Heart left ventricle (tissue), 16 donors: ENCODE data around the gene IRAG1. TPM values are rescaled to one million over a fixed set of nuclear protein-coding genes. Genes with fewer than 3 reads are reported as not detected.

Source experiments
- ATAC-seq, 4 donors: fragments of 200-7000 bp; cut with Tn5 transposase; one replicate each; pipeline ENCODE4 v1.9.1; 2020 to 2022; ENCODE audit warnings: moderate library complexity in 4 of 4, mild to moderate bottlenecking in 3 of 4, moderate number of reproducible peaks in 1 of 4
- DNase-seq, 5 donors: peaks; one replicate each; pipeline ENCODE4 v3.0.0-alpha.2; 2020
- H3K27ac ChIP-seq, 12 donors: fragments of 200-600 bp; sonication (generic) in 4 of 12; one replicate each; pipeline versions ENCODE4 v1.5.0 to v1.8.0; 2016 to 2022; ENCODE audit warnings: mild to moderate bottlenecking in 2 of 12
- H3K27me3 ChIP-seq, 9 donors: fragments of 200-600 bp; sonication (generic) in 2 of 9; one replicate each; pipeline versions ENCODE4 v1.5.1 to v1.8.0; 2016 to 2022; ENCODE audit warnings: mild to moderate bottlenecking in 3 of 9
- H3K36me3 ChIP-seq, 9 donors: fragments of 200-600 bp; sonication (generic) in 2 of 9; one replicate each; pipeline versions ENCODE4 v1.5.0 to v1.8.0; 2018 to 2022; ENCODE audit warnings: mild to moderate bottlenecking in 2 of 9
- H3K4me1 ChIP-seq, 12 donors: fragments of 200-600 bp; sonication (generic) in 4 of 12; one replicate each; pipeline versions ENCODE4 v1.5.0 to v1.8.0; 2016 to 2022; ENCODE audit warnings: mild to moderate bottlenecking in 3 of 12
- H3K4me3 ChIP-seq, 12 donors: fragments of 200-600 bp; sonication (generic) in 4 of 12; one replicate each; pipeline versions ENCODE4 v1.5.0 to v1.8.0; 2017 to 2022; ENCODE audit warnings: mild to moderate bottlenecking in 9 of 12, moderate library complexity in 4 of 12
- H3K9me3 ChIP-seq, 12 donors: fragments of 200-600 bp; sonication (generic) in 4 of 12; one replicate each; pipeline versions ENCODE4 v1.5.0 to v1.8.0; 2016 to 2022; ENCODE audit warnings: mild to moderate bottlenecking in 1 of 12
- POLR2A ChIP-seq, 2 donors: fragments of 450-650 bp; IDR thresholded peaks; one replicate each; pipeline ENCODE4 v1.6.1; 2017; ENCODE audit warnings: antibody characterized with exemption in 2 of 2, mild to moderate bottlenecking in 2 of 2, moderate library complexity in 2 of 2
- WGBS, 4 donors: extraction: QIAGEN DNeasy Blood & Tissue Kit in 2 of 4; methylation state at CpG; one replicate each; pipeline versions ENCODE4 v1.1.5 to v1.1.7; 2013 to 2018; 5-methylcytosine and 5-hydroxymethylcytosine counted together
- intact Hi-C, 10 donors: fragments of 100-400 bp; cut with DNase I; formaldehyde crosslinking; loops; one replicate each; pipeline versions ENCODE4 v1.11.1 to v1.14.2; 2022
- polyA plus RNA-seq, 2 donors: library from polyadenylated mRNA; stranded (reverse); fragments of 200-250 nt; gene quantifications; one replicate each; pipeline ENCODE4 v1.2.3, GENCODE V29; 2013
- total RNA-seq, 9 donors: library from RNA; depleted of rRNA in 2 of 9; stranded (reverse); fragments of >200 nt in 2 of 9; fragmentation: NEBNext Ultra II Directional in 3 of 9; extraction: Animal tissue kit (Norgen Biotek cat#: 25700) in 3 of 9; gene quantifications; one replicate each; pipeline versions ENCODE4 v1.1.0 to v1.2.4, GENCODE V29; 2016 to 2023
- TF ChIP-seq, protein P1 (sequence below), 12 donors: fragments of 200-600 bp; sonication (generic) in 4 of 12; IDR thresholded peaks; one replicate each; pipeline versions ENCODE4 v1.5.0 to v1.8.0; 2018 to 2022; ENCODE audit warnings: antibody characterized with exemption in 12 of 12, mild to moderate bottlenecking in 5 of 12
- donor health status: ischemic (EF 13 %, LVEDD 7.1; RV severe dilation, severe dysfunction).
- donor health status: healthy with polysubstance abuse.
- donor health status: DM: no; HTN: yes; CAD: no.
- donor health status: DM: no; HTN: no; CAD: no.
- donor health status: ischemic (EF 25% LVEDD 6.9; RV normal size, moderate dysfunction).
- donor health status: ischemic (EF 25% LVEDD 5.7; RV mildly dilated, moderate dysfunction).
- donor health status: healthy.
- donor health status: DM: yes; HTN: yes; CAD: no.
- donor health status: ischemic (EF 35%, LVEDD 5.7; RV mildly dilated, moderate dysfunction).
- donor health status: nonischemic (EF 11% LVEDD 7.7; RV severe dilation, severe dysfunction).
- donor health status: DM: yes; HTN: yes; CAD: no.
- donor health status: PGD.
- donor health status: ischemic (EF 29% LVEDD 5.4; RV normal size, mild dysfunction).
- donor health status: nonischemic (EF 23%, LVEDD 6.1; RV moderate dilation, normal function).

Gene IRAG1
- total and polyA plus RNA-seq, 11 donors = 3.0 to 10.6 (median 6.0) TPM

DNA sequence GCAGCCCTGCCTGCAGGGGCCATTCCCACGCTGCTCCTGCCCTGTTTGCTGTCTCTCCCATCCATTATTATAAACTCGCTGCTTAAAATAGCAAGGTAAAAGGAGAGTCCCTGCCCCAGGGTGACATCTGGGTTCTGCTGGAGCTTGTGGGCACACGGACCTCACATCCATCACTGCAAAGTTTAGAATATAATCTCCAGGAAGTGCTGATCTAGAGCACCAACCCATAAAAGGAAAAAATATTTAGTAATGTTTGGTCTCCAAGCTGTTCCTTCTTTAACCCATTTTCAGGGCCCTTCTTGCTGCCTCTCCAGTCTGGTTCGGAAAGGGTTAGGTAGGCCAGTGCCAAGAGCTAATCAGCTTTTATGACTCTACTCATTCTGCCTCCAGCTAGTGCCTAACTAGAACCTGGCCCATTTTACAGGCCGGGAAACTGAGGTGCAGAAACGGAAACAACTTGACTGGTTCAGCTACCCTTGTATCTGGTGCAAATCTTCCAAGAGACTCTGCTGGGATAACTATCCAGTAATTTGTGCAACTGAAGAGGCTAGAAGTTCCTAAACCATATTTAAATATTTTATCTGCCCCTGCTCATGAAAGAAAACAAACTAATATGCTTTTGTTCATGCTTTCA lies 37.5 kb downstream of the IRAG1 start:
- TF ChIP-seq, protein P1, sequence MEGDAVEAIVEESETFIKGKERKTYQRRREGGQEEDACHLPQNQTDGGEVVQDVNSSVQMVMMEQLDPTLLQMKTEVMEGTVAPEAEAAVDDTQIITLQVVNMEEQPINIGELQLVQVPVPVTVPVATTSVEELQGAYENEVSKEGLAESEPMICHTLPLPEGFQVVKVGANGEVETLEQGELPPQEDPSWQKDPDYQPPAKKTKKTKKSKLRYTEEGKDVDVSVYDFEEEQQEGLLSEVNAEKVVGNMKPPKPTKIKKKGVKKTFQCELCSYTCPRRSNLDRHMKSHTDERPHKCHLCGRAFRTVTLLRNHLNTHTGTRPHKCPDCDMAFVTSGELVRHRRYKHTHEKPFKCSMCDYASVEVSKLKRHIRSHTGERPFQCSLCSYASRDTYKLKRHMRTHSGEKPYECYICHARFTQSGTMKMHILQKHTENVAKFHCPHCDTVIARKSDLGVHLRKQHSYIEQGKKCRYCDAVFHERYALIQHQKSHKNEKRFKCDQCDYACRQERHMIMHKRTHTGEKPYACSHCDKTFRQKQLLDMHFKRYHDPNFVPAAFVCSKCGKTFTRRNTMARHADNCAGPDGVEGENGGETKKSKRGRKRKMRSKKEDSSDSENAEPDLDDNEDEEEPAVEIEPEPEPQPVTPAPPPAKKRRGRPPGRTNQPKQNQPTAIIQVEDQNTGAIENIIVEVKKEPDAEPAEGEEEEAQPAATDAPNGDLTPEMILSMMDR (IDR thresholded peaks at IDR 0.05) = no peak
- no peak for TF ChIP-seq POLR2A (IDR thresholded peaks at IDR 0.05)
- Histone ChIP-seq H3K4me3 (no peak overlapping the region), H3K36me3 (no peaks in the 10 kb centered on the region), H3K27me3 (no peaks in the 10 kb centered on the region), H3K4me1 (peaks cover 3 to 78% (median 32%) of the 10 kb centered on the region in 12 donors), H3K27ac (peak overlapping the region in 7 of 12 donors; percentile 58 to 77 (median 61)), H3K9me3 (no peaks in the 10 kb centered on the region)
- DNase-seq (no peak), ATAC-seq (no peak)
- intact Hi-C loops = loop anchor here in 9 of 10 donors (2.0 to 10.0 kb wide), 11 partner anchors 41 to 251 kb away; partner anchors contain the start of genes LYVE1 (in 4 of the 9) and RNF141 (in 3 of the 9)
- 69 to 82% (median 74%) methylated on average over 6 of the region's 6 CpGs for WGBS, 4 donors

- Histone ChIP-seq H3K9me3 (no peaks in the 10 kb centered on the region), H3K27ac (peak overlapping the region in 8 of 12 donors; percentile 13 to 77 (median 60)), H3K36me3 (no peaks in the 10 kb centered on the region), H3K27me3 (no peaks in the 10 kb centered on the region), H3K4me1 (peaks cover 3 to 77% (median 32%) of the 10 kb centered on the region in 12 donors), H3K4me3 (no peak overlapping the region)
- DNase-seq (no peak), ATAC-seq (no peak)
- intact Hi-C loops = loop anchor here in 9 of 10 donors (2.0 to 10.0 kb wide), 10 partner anchors 42 to 250 kb away; partner anchors contain the start of genes LYVE1 (in 4 of the 9) and RNF141 (in 3 of the 9)
- TF ChIP-seq POLR2A (IDR thresholded peaks at IDR 0.05) = no peak
- TF ChIP-seq, protein P1 (IDR thresholded peaks at IDR 0.05) = no peak
- WGBS, 4 donors = 64 to 83% (median 70%) methylated on average over 4 of the region's 4 CpGs
These were observed 38.3 kb downstream of the IRAG1 start for GRCh38 chr11:10655227-10655626.

GRCh38 chr11:10654811-10655150 lies 38.8 kb downstream of the IRAG1 start:
- no peak overlapping the region for H3K4me3 ChIP-seq
- no peaks in the 10 kb centered on the region for H3K27me3 ChIP-seq
- peaks cover 3 to 73% (median 28%) of the 10 kb centered on the region in 12 donors for H3K4me1 ChIP-seq
- intact Hi-C loops = loop anchor here (1.0 to 10.0 kb wide), 15 partner anchors 43 to 250 kb away; partner anchors contain the start of genes LYVE1 (in 5 of the 10) and RNF141 (in 3 of the 10)
- 66 to 77% (median 72%) methylated on average over 1 of the region's 1 CpG for WGBS, 4 donors
- no peak for TF ChIP-seq POLR2A (IDR thresholded peaks at IDR 0.05)
- TF ChIP-seq, protein P1 (IDR thresholded peaks at IDR 0.05) = no peak
- ATAC-seq (no peak), DNase-seq (no peak)
- no peaks in the 10 kb centered on the region for H3K36me3 ChIP-seq
- H3K9me3 ChIP-seq = no peaks in the 10 kb centered on the region
- peak overlapping the region in 7 of 12 donors; percentile 13 to 77 (median 60) for H3K27ac ChIP-seq
